ENCODE results near the gene ZIC5.

- TF ChIP-seq CTCF (IDR thresholded peaks at IDR 0.05; ENCODE audit: low read length) (no peak), EZH2 (IDR thresholded peaks at IDR 0.05; ENCODE audit: borderline replicate concordance, low read length) (no peak)
Observed at GRCh38 chr13:99978799-99979452, 7.4 kb upstream of the ZIC5 start.

All from OCI-LY1 (cell line).